Right lobe of liver (tissue), 6 donors: ENCODE data around the gene KIF13A. TPM values are rescaled to one million over a fixed set of nuclear protein-coding genes. Genes with fewer than 3 reads are reported as not detected.
A peak's percentile ranks its signal among the peaks of the same experiment; 100 is the strongest.
"Not testable (repeated sequence)": the region's sequence is repeated elsewhere in the genome, so short reads cannot be mapped to it uniquely, and the experiment has no call there.

Experiments used
- ATAC-seq, 4 donors: fragments of 200-7000 bp; cut with Tn5 transposase; one replicate each; pipeline ENCODE4 v1.9.1; 2020; ENCODE audit warnings: mild to moderate bottlenecking in 4 of 4, moderate library complexity in 4 of 4
- DNase-seq, 3 donors: peaks; one replicate each; pipeline ENCODE4 v3.0.0-alpha.2; 2020
- H3K27ac ChIP-seq, 3 donors: fragments of 200-600 bp; one replicate each; pipeline ENCODE4 v1.8.0; 2022
- H3K27me3 ChIP-seq, 2 donors: fragments of 200-600 bp; one replicate each; pipeline ENCODE4 v1.8.0; 2022
- H3K36me3 ChIP-seq, 4 donors: fragments of 200-600 bp; sonication (generic) in 1 of 4; one replicate each; pipeline versions ENCODE4 v1.5.1 to v1.8.0; 2017 to 2022; ENCODE audit warnings: control low read depth in 1 of 4
- H3K4me1 ChIP-seq, 4 donors: fragments of 200-600 bp; sonication (generic) in 1 of 4; one replicate each; pipeline versions ENCODE4 v1.5.1 to v1.8.0; 2017 to 2022; ENCODE audit warnings: control low read depth in 1 of 4
- H3K4me3 ChIP-seq, 3 donors: fragments of 200-600 bp; one replicate each; pipeline ENCODE4 v1.8.0; 2022
- H3K9me3 ChIP-seq, 4 donors: fragments of 200-600 bp; sonication (generic) in 1 of 4; one replicate each; pipeline versions ENCODE4 v1.5.1 to v1.8.0; 2017 to 2022; ENCODE audit warnings: control low read depth in 1 of 4
- CTCF ChIP-seq, 4 donors: fragments of 200-600 bp in 3 of 4; fragments of 450-650 bp in 1 of 4; IDR thresholded peaks; one replicate each; pipeline versions ENCODE4 v1.5.1 to v1.8.0; 2016 to 2022; ENCODE audit warnings: antibody characterized with exemption in 4 of 4, mild to moderate bottlenecking in 2 of 4
- POLR2A ChIP-seq: fragments of 450-650 bp; IDR thresholded peaks from one replicate; pipeline ENCODE4 v1.6.1; 2017; ENCODE audit warnings: antibody characterized with exemption, mild to moderate bottlenecking
- WGBS: methylation state at CpG from one replicate; pipeline ENCODE4 v1.1.6; 2018; ENCODE audit warnings: low coverage, low lambda C conversion rate; ENCODE audit not compliant: insufficient coverage; ENCODE audit errors: missing lambda C conversion rate; 5-methylcytosine and 5-hydroxymethylcytosine counted together
- intact Hi-C, 2 donors: fragments of 100-400 bp; cut with DNase I; formaldehyde crosslinking; loops; one replicate each; pipeline versions ENCODE4 v1.11.2 to v1.14.1; 2022
- total RNA-seq, 6 experiments: library from RNA; depleted of rRNA in 2 of 6; stranded (reverse); fragments of >200 nt in 2 of 6; fragmentation: NEBNext Ultra II Directional in 3 of 6; extraction: Animal tissue kit (Norgen Biotek cat#: 25700) in 3 of 6; gene quantifications; one replicate each; pipeline versions ENCODE4 v1.1.0 to v1.2.4, GENCODE V29; 2016 to 2023
- donor health status: DM: no; HTN: yes; CAD: no.
- donor health status: DM: no; HTN: no; CAD: no.
- donor health status: DM: no; HTN: no; CAD: no.
- donor health status: DM: no; HTN: yes; CAD: no.
- donor health status: DM: no; HTN: yes; CAD: no.

KIF13A gene
- total RNA-seq, 6 experiments from 2014 or later, result 17.7 to 19.4 (median 18.4) TPM

GRCh38 chr6:17983730-17984129 lies 3.7 kb downstream of the KIF13A start:
- no peaks in the 10 kb centered on the region for H3K9me3 ChIP-seq
- H3K27me3 ChIP-seq, result no peaks in the 10 kb centered on the region
- intact Hi-C loops, result no loop called here
- H3K4me3 ChIP-seq, result no peak overlapping the region
- H3K36me3 ChIP-seq, result no peaks in the 10 kb centered on the region
- ATAC-seq (no peak), DNase-seq (no peak)
- H3K4me1 ChIP-seq, result peaks cover 0 to 34% (median 8%) of the 10 kb centered on the region in 4 donors
- TF ChIP-seq POLR2A, result no peak
- no peak for TF ChIP-seq CTCF (IDR thresholded peaks at IDR 0.05)
- 38% methylated on average over 1 of the region's 2 CpGs for WGBS
- H3K27ac ChIP-seq, result no peak overlapping the region

- ATAC-seq, result no peak
- TF ChIP-seq POLR2A (no peak), CTCF (IDR thresholded peaks at IDR 0.05) (no peak)
- intact Hi-C loops, result no loop called here
- H3K36me3 ChIP-seq, result no peaks in the 10 kb centered on the region
- WGBS, result 87% methylated on average over 4 of the region's 4 CpGs
- H3K27me3 ChIP-seq, result no peaks in the 10 kb centered on the region
- DNase-seq, result no peak
- H3K27ac ChIP-seq, result no peak overlapping the region
- H3K4me1 ChIP-seq, result peaks cover 0 to 19% (median 5%) of the 10 kb centered on the region in 4 donors
- H3K4me3 ChIP-seq, result no peak overlapping the region
- H3K9me3 ChIP-seq, result no peaks in the 10 kb centered on the region
Observed at GRCh38 chr6:17980329-17980728, 7.1 kb downstream of the KIF13A start.

DNA sequence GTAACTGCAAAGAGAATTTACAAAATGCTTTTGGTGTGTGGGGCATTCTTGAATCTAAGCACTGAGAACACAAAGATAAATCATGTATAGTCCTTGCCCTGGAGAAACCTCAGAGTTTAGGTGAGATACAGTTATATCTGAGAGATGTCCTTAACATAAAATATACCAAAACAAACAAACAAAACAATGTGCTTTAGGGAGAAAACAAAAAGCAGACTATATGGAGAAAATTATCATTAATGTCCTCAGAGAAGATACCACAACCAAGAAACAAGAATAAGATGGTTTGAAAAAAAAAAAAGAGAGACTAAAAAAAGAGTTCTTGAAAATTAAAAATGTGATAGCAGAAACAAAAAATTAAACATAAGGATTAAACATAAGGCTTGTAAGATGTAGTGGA lies 8.0 kb downstream of the KIF13A start:
- H3K27me3 ChIP-seq, result no peaks in the 10 kb centered on the region
- ATAC-seq, result no peak
- no peak for TF ChIP-seq POLR2A
- no peak for TF ChIP-seq CTCF (IDR thresholded peaks at IDR 0.05)
- intact Hi-C loops, result no loop called here
- H3K9me3 ChIP-seq, result no peaks in the 10 kb centered on the region
- H3K27ac ChIP-seq, result no peak overlapping the region
- H3K4me3 ChIP-seq, result no peak overlapping the region
- no peak for DNase-seq
- peaks cover 0 to 16% (median under 1%) of the 10 kb centered on the region in 4 donors for H3K4me1 ChIP-seq
- H3K36me3 ChIP-seq, result no peaks in the 10 kb centered on the region

- peaks cover 0 to 14% (median 0%) of the 10 kb centered on the region in 4 donors for H3K4me1 ChIP-seq
- H3K4me3 ChIP-seq, H3K27ac ChIP-seq, H3K36me3 ChIP-seq, intact Hi-C loops, H3K27me3 ChIP-seq, ATAC-seq, DNase-seq, H3K9me3 ChIP-seq: not testable (repeated sequence)
- no CpG with 5 or more reads among the region's 36 CpGs for WGBS
Observed at GRCh38 chr6:17976258-17976657, 11.2 kb downstream of the KIF13A start.

GRCh38 chr6:17974570-17975368 lies 12.7 kb downstream of the KIF13A start:
- no peaks in the 10 kb centered on the region for H3K36me3 ChIP-seq
- no peaks in the 10 kb centered on the region for H3K27me3 ChIP-seq
- no peak for TF ChIP-seq POLR2A
- TF ChIP-seq CTCF (IDR thresholded peaks at IDR 0.05), result no peak
- H3K9me3 ChIP-seq, result no peaks in the 10 kb centered on the region
- intact Hi-C loops, result no loop called here
- ATAC-seq, result peak in 1 of 4 donors; percentile 31
- peaks cover 0 to 11% (median 0%) of the 10 kb centered on the region in 4 donors for H3K4me1 ChIP-seq
- H3K4me3 ChIP-seq, result no peak overlapping the region
- DNase-seq, result no peak
- H3K27ac ChIP-seq, result no peak overlapping the region
- 97% methylated on average over 4 of the region's 5 CpGs for WGBS
